OCI-LY1 (cell line): ENCODE data around the gene MINK1.
"Not testable (repeated sequence)": the region's sequence is repeated elsewhere in the genome, so short reads cannot be mapped to it uniquely, and the experiment has no call there.

Experiments
- H2AFZ ChIP-seq: fragments of 200-600 bp; sonication (generic), shearing (Covaris generic); 2 replicates; pipeline ENCODE4 v1.6.0; 2014; ENCODE audit warnings: antibody characterized with exemption, mild to moderate bottlenecking, low read length
- H3F3A ChIP-seq: fragments of 200-600 bp; sonication (generic), shearing (Covaris generic); 2 replicates; pipeline ENCODE4 v1.6.0; 2014; ENCODE audit warnings: mild to moderate bottlenecking, antibody characterized with exemption, low read length, moderate library complexity; ENCODE audit not compliant: insufficient read depth
- H3K27ac ChIP-seq: fragments of 200-600 bp; sonication (generic); 2 replicates; pipeline ENCODE4 v1.5.1; 2014; ENCODE audit warnings: low read length, mixed run types, mild to moderate bottlenecking, low read depth; ENCODE audit not compliant: poor library complexity, severe bottlenecking
- H3K27me3 ChIP-seq: fragments of 200-600 bp; sonication (generic); 2 replicates; pipeline ENCODE4 v1.6.0; 2014; ENCODE audit warnings: antibody characterized with exemption, mild to moderate bottlenecking, low read length, moderate library complexity; ENCODE audit not compliant: insufficient read depth
- H3K36me3 ChIP-seq: fragments of 200-600 bp; sonication (generic); 2 replicates; pipeline ENCODE4 v1.6.1; 2014; ENCODE audit warnings: mild to moderate bottlenecking, antibody characterized with exemption, low read length, moderate library complexity, mixed read lengths; ENCODE audit not compliant: insufficient read depth
- H3K4me1 ChIP-seq: fragments of 200-600 bp; sonication (generic); 2 replicates; pipeline ENCODE4 v1.5.1; 2014; ENCODE audit warnings: mild to moderate bottlenecking, low read length, moderate library complexity; ENCODE audit not compliant: insufficient read depth, severe bottlenecking
- H3K4me2 ChIP-seq: fragments of 200-600 bp; sonication (generic), shearing (Covaris generic); 2 replicates; pipeline ENCODE4 v1.6.1; 2014; ENCODE audit warnings: low read length
- H3K4me3 ChIP-seq: fragments of 200-600 bp; sonication (generic); 2 replicates; pipeline ENCODE4 v1.5.1; 2014; ENCODE audit warnings: low read length, low read depth, mild to moderate bottlenecking, mixed read lengths; ENCODE audit not compliant: poor library complexity, severe bottlenecking
- H3K79me2 ChIP-seq: fragments of 200-600 bp; shearing (Covaris generic); 2 replicates; pipeline ENCODE4 v1.6.1; 2016; ENCODE audit warnings: mixed run types, low read length, mixed read lengths; ENCODE audit not compliant: insufficient read depth
- H3K9ac ChIP-seq: fragments of 200-600 bp; sonication (generic), shearing (Covaris generic); 2 replicates; pipeline ENCODE4 v1.6.1; 2014; ENCODE audit warnings: mild to moderate bottlenecking, low read length, mixed read lengths
- H3K9me2 ChIP-seq: fragments of 200-600 bp; sonication (generic), shearing (Covaris generic); 2 replicates; pipeline ENCODE4 v1.6.1; 2014; ENCODE audit warnings: low read depth, mild to moderate bottlenecking, low read length, mixed read lengths
- H3K9me3 ChIP-seq: fragments of 200-600 bp; shearing (Covaris generic); 2 replicates; pipeline ENCODE4 v1.6.1; 2014; ENCODE audit warnings: low read length, mixed read lengths
- H4K20me1 ChIP-seq: fragments of 200-600 bp; sonication (generic), shearing (Covaris generic); 2 replicates; pipeline ENCODE4 v1.6.0; 2016; ENCODE audit warnings: mild to moderate bottlenecking, low read length; ENCODE audit not compliant: insufficient read depth
- EZH2 ChIP-seq: fragments of 200-600 bp; sonication (generic), shearing (Covaris generic); IDR thresholded peaks from 2 replicates; pipeline ENCODE4 v1.8.0; 2017; ENCODE audit warnings: borderline replicate concordance, mixed run types, mild to moderate bottlenecking, antibody characterized with exemption, low read length, moderate library complexity, mixed read lengths
- TF ChIP-seq, protein P1 (sequence below): fragments of 200-600 bp; sonication (generic), shearing (Covaris generic); IDR thresholded peaks from 2 replicates; pipeline ENCODE4 v1.5.1; 2017; ENCODE audit warnings: mild to moderate bottlenecking, antibody characterized with exemption, low read length, moderate library complexity, mixed read lengths

MINK1 gene

DNA sequence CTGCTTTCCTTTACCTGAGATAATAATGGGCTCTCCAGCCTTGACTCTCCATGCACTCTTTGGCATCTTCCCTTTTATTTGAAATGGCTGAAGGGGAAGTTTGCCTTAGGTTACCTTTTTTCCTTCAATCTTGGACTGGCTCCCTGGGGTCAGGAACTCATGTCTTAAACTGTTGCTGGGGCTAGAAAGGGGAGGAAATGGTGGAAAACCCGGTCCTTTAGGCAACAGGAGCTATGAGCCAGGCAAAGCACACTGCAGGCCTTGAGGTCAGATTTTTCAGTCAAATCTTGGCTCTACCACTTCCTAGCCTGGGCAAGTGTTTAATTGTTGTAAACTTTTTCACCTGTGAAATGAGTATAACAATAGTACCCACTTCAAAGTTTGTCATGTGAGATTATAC, 30.2 kb downstream of the MINK1 start:
- Histone ChIP-seq H3F3A (no peaks in the 10 kb centered on the region), H3K27ac (no peak overlapping the region), H3K9me2 (no peaks in the 10 kb centered on the region), H3K79me2 (no peaks in the 10 kb centered on the region), H3K4me1 (no peaks in the 10 kb centered on the region), H3K9me3 (no peaks in the 10 kb centered on the region), H3K4me3 (no peak overlapping the region), H3K27me3 (no peaks in the 10 kb centered on the region), H3K9ac (no peak overlapping the region), H2AFZ (no peak overlapping the region), H3K4me2 (no peak overlapping the region), H4K20me1 (no peaks in the 10 kb centered on the region), H3K36me3 (0 out of 2 replicates have a peak, but pooled peaks cover 3% of the 10 kb centered on the region)
- no peak for TF ChIP-seq EZH2
- TF ChIP-seq, protein P1, sequence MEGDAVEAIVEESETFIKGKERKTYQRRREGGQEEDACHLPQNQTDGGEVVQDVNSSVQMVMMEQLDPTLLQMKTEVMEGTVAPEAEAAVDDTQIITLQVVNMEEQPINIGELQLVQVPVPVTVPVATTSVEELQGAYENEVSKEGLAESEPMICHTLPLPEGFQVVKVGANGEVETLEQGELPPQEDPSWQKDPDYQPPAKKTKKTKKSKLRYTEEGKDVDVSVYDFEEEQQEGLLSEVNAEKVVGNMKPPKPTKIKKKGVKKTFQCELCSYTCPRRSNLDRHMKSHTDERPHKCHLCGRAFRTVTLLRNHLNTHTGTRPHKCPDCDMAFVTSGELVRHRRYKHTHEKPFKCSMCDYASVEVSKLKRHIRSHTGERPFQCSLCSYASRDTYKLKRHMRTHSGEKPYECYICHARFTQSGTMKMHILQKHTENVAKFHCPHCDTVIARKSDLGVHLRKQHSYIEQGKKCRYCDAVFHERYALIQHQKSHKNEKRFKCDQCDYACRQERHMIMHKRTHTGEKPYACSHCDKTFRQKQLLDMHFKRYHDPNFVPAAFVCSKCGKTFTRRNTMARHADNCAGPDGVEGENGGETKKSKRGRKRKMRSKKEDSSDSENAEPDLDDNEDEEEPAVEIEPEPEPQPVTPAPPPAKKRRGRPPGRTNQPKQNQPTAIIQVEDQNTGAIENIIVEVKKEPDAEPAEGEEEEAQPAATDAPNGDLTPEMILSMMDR, result no peak

DNA sequence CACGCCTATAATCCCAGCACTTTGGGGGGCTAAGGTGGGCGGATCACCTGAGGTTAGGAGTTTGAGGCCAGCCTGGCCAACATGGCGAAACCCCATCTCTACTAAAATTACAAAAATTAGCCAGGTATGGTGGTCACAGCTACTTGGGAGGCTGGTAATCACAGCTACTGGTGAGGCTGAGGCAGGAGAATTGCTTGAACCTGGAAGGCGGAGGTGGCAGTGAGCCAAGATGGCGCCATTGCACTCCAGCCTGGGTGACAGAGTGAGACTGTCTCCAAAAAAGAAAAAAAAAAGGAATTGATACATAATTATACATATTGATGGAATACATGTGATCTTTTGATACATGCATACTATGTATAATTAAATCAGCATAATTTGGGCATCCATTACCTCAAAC, 34.4 kb downstream of the MINK1 start:
- not testable (repeated sequence) for H3K36me3 ChIP-seq, H3K79me2 ChIP-seq, H3K27ac ChIP-seq, H3K27me3 ChIP-seq, H2AFZ ChIP-seq, H3K4me1 ChIP-seq, H3F3A ChIP-seq, H3K4me2 ChIP-seq, H3K4me3 ChIP-seq, H3K9me2 ChIP-seq, H4K20me1 ChIP-seq, H3K9ac ChIP-seq, H3K9me3 ChIP-seq

DNA sequence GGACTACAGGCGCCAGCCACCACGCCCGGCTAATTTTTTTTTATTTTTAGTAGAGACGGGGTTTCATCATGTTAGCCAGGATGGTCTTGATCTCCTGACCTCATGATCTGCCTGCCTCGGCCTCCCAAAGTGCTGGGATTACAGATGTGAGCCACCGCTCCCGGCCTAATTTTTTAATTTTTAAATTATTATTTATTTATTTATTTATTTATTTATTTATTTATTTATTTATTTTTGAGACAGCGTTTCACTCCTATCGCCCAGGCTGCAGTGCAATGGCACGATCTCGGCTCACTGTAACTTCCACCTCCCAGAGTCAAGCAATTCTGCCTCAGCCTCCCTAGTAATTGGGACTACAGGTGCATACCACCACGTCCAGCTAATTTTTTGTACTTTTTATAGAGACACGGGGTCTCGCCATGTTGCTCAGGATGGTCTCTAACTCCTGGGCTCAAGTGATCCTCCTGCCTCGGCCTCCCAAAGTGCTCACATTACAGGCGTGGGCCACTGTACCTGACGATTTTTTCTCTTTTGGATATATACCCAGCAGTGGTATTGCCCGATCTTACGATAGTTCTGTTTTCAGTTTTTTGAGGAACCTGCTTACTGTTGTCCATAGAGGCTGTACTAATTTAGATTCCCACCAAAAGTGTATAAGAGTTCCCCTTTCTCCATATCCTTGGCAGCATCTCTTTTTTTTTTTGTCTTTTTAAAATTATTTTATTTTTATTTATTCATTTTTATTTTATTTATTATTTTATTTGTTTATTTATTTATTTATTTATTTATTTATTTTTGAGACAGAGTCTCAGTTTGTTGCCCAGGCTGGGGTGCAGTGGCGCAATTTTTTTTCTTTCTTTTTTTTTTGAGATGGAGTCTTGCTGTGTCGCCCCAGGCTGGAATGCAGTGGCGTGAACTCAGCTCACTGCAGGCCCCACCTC, 36.2 kb downstream of the MINK1 start:
- H3K9me3 ChIP-seq, H3K79me2 ChIP-seq, H3K9me2 ChIP-seq, H3K4me2 ChIP-seq, H3K9ac ChIP-seq, H4K20me1 ChIP-seq, H3K27ac ChIP-seq, H3K4me3 ChIP-seq, H3K36me3 ChIP-seq, H2AFZ ChIP-seq, H3F3A ChIP-seq, H3K27me3 ChIP-seq, H3K4me1 ChIP-seq: not testable (repeated sequence)

DNA sequence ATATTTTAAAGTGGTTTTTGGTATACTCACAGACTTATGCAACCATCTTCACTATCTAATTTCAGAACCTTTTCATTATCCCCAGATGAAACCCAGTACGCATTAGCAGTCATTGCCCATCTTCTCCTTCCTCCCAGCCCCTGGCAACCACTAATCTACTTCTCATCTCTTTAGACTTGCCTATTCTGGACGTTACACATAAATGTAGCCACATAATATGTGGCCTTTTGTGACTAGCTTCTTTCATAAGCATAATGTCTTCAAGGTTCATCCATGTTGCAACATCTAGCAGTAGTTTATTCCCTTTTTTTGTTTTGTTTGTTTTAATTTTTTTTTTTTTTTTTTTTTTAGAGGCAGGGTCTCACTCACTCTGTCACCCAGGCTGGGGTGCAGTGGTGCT, 37.7 kb downstream of the MINK1 start:
- H3K9me3 ChIP-seq, result no peaks in the 10 kb centered on the region
- no peaks in the 10 kb centered on the region; the same call in 1 of the 2 replicates for H3K36me3 ChIP-seq
- no peaks in the 10 kb centered on the region for H3K9me2 ChIP-seq
- H3K4me2 ChIP-seq, result no peak overlapping the region
- no peak overlapping the region for H3K27ac ChIP-seq
- TF ChIP-seq, protein P1, result no peak
- no peak for TF ChIP-seq EZH2
- H3K79me2 ChIP-seq, result no peaks in the 10 kb centered on the region
- no peak overlapping the region for H2AFZ ChIP-seq
- H4K20me1 ChIP-seq, result no peaks in the 10 kb centered on the region
- no peaks in the 10 kb centered on the region for H3F3A ChIP-seq
- no peaks in the 10 kb centered on the region for H3K27me3 ChIP-seq
- no peak overlapping the region for H3K9ac ChIP-seq
- no peaks in the 10 kb centered on the region for H3K4me1 ChIP-seq
- H3K4me3 ChIP-seq, result no peak overlapping the region
